HG03575 (cell line): ENCODE measurements around the gene PLGRKT.
"Not testable (repeated sequence)": the region's sequence is repeated elsewhere in the genome, so short reads cannot be mapped to it uniquely, and the experiment has no call there.

ENCODE experiments used
- ATAC-seq: cut with Tn5 transposase; IDR thresholded peaks from one replicate; pipeline ENCODE4 v1.9.1; 2021; ENCODE audit not compliant: unreplicated experiment, insufficient number of reproducible peaks, low FRiP score; ENCODE audit errors: extremely low read depth

Gene PLGRKT

DNA sequence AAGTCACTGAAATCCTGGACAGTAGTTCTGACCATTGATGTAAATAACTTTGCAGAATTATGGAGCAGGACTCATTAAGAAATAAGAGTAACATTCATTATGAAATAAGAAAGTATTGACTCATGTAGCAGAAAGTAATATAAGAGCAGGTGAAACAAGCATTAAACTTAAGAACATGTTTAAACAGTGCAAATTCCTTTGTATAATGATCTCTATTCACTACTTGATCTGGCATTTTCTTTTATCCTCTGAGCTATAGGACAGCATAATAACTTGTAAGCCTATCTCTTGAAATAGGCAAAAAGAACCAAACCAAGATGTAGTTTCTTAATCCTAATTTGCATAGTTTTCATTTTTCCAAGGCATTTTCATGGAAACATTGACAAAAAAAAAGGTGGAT is 42.3 kb downstream of the PLGRKT start:
- no peak for ATAC-seq

- not testable (repeated sequence) for ATAC-seq
These were observed 43.7 kb downstream of the PLGRKT start for GRCh38 chr9:5393976-5394375.

- ATAC-seq: no peak
These were observed 44.2 kb downstream of the PLGRKT start for GRCh38 chr9:5393497-5393896.

- no peak for ATAC-seq
These were observed 45.4 kb downstream of the PLGRKT start for GRCh38 chr9:5392285-5392684.

DNA sequence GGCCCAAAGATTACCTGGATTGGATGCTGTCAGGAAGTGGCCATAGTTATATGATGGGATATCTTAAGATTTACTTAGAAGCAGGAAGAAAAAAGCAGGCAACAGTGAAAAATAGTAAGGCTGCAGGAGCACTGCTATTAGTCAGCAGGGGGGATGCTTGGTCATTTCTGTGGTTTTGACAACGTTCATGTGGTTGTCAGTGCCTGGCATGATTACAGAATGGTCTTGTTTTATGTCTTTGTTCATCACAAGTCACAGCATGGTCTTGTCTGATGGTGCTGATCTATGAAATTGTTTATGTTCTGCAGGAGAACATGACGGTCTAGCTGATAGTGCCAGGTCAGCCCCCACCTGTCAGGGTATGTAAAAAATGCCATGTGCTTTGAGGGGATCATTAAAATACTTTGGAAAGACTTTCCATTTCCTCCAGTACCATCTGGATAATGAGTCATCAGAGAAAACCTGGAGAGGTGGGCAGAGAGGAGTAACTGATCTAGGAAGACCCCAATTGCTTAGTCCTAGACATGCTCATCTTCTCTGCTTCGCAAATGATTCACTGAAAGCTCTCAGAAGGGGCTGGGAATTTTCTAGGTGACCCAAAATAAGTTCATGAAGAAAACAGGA is 48.5 kb downstream of the PLGRKT start:
- ATAC-seq: no peak

DNA sequence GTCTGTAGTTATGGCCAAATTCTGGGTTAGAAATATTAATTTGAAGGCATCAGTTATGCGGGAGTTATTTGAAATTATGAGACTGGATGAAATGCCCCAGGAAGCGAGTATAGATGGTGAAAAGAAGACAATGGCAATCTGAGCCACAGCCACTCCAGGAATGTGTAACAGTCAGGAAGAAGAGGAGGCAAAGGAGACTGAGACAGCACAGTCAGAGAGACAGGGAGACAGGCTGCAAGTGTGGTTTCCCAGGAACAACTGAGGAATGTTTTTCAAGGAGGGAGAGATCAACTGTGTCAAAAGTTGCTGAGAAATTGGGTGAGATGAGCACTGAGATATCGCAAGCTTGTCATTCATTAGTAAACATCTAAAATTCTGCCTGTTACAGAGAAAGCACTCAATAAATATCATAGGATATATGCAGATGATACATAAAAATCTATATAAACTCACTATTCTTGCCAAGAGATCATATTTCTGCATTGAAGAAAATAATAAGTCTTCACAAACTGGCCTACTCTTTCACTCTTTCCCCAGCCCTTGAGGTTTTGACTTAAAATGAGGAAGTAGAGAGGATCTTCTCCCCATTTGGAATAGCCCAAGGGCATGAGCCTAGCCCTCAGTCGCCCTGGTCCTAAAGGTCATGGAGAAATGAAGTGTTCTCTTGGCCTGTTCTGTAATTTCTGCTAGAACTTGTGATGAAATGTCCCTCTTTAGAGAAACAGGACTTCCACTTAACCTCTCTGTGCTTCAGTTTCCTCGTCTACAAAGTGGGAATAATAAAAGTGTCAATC is 49.5 kb downstream of the PLGRKT start:
- no peak for ATAC-seq

DNA sequence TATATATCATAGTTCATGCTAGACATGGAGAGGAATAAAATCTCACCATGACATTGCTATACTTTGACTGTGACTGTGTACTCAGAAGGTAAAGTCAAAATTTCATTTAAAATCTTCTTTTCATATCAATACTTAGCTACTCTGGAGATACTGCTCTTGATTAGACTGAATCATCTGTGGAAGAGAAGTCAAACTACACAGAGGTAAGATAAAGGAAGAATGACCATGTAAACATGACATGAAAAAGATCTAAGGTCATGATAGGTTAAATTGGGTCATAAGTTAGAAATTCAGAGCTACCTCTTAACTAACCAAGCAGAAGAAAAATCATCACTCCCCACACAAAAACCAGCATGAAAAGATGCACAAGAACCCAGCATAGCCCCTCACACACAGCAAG is 53.3 kb downstream of the PLGRKT start:
- no peak for ATAC-seq

DNA sequence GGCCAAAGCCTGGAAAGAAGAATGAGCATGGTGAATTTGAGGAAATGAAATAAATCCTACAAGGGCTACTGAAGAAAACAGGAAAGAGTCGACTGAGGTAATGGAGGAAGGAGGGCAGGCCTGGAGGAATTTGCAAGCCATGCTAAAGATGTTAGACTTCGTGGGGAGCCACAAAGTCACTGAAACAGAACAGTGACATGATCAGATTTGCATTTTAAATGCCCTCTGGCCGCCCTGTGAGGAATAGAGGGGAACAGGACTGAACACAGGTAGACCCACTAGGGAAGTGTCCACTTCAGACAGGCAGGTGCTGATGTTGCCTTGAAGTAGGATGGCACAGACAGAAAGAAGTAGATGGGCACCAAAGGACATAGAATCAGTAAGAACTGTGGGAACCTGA is 55.2 kb downstream of the PLGRKT start:
- no peak for ATAC-seq

- no peak for ATAC-seq
These were observed 61.8 kb downstream of the PLGRKT start for GRCh38 chr9:5375790-5376477.

DNA sequence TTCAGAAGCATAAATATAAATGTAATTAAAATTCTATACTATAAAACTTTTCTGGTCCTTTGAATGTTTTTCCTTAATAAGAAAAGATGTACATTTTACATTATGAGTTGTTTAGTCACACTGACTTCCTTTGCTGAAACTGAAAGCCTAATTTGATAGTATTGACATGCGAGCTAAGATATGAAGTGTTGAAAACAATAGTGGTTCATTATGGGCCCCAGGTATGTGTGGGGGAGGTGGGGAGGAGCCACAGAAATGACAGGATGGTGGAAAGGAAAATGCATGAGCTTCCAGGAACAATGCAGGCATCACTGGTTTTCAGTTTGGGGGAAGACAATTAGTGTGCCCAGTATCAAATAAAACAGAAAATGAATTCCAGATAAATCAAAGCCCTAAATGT is 62.6 kb downstream of the PLGRKT start:
- no peak for ATAC-seq

GRCh38 chr9:5364294-5365024 is 73.3 kb downstream of the PLGRKT start:
- ATAC-seq: peak; percentile 87

- ATAC-seq: no peak
These were observed 76.3 kb downstream of the PLGRKT start for GRCh38 chr9:5361326-5362010.

DNA sequence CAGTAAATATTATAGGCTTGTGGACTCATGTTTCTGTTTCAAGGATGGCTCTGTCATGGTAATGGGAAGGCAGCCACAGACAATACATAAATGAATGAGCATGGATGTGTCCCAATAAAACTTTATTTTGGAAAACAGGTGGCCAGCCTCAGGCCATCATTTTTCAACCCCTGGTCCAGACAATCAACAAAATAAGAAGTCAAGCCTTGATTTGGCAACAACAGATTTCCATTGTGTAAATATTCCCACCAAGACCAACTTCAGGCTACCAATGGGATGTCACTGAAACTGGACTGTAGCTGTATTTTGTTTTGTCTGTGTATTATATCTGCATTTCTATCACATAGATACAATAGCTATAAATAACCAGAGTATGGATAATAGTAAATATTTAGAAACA is 77.4 kb downstream of the PLGRKT start:
- no peak for ATAC-seq

DNA sequence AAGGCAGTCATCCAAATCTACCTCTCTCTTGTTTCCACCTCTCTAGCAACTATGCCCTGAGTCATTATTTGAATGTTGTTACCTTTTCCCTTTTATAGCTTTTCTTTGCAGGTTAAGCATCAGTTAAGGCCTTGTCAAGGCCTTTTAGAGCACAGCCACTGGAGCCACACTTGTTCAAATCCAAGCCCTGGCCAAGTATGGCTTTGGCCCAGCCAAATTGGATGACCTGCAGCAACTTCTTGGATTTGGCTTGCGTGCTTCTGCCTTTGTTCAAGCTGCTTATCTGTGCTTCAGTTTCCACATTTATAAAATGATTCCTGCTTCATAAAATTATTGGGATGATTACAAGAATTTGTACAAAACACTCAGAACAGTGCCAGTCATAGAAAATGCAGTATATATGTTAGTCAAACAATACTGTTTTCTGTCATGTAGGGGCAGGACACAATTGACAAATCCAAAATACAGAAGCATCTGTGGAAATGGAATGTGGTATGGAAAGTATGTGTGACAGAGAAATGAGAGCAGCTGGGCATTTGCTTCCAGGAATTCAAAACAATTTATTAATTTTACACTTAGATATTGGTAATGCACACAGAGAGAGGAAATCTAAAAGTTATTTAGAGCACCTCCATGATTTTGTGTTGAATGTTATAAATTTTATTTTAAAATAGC is 80.2 kb downstream of the PLGRKT start:
- no peak for ATAC-seq

- ATAC-seq: no peak
These were observed 81.9 kb downstream of the PLGRKT start for GRCh38 chr9:5355817-5356216.

DNA sequence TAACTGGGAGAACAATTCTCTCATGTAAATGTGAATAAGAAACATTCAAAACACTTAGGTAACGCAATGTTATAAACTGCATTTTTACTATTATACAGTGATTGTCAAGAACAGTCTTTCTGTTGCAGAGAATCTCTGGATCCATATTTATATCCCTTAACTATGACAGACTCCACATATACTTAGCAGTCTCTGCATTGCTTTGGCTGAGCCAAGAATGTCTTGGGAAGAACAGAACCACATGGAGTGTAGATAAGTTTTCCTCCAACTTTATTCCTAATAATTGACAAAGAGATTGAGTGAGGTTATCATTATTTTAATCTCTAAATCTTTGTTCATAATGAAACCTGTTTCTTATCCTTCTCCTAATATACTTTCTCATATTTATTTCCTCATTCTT is 82.5 kb downstream of the PLGRKT start:
- no peak for ATAC-seq

- no peak for ATAC-seq
These were observed 83.5 kb downstream of the PLGRKT start for GRCh38 chr9:5354184-5354583.

DNA sequence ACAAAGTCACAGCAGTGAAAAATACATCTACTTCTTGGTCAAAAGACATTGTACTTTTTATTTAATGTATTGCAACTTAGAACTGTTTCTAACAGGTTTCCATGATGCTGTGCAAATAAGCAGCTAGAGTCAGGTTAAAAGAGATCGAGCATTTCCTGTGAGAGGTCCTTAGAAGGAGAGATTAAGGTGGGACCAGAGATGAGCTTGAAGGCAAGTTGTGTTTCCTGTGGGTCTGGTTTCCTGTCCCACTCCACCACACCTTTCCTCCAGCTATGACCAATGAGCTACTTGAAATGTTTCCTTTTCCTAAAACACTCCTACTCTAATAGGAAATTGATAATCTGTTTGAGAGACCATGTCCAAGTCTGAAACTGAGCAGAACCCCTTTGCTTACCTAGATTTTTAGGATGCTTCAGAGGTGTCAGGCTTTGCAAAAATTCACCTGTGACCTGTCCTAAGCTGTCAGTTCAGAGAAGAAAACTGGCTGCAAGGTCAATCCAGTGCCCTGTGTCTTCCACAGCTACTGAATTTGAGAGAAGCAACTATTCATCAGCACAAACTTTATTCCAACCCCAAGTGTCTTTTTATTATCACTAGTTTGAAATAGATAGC is 85.0 kb downstream of the PLGRKT start:
- no peak for ATAC-seq
